HUES6 (cell line): ENCODE results near the gene MRTO4.
A peak's percentile ranks its signal among the peaks of the same experiment; 100 is the strongest.
"Not testable (repeated sequence)": the region's sequence is repeated elsewhere in the genome, so short reads cannot be mapped to it uniquely, and the experiment has no call there.

Experiments
- H3K27ac ChIP-seq: 2 replicates; pipeline ENCODE4 v1.7.0; 2013; ENCODE audit warnings: low read depth, mild to moderate bottlenecking, low read length, inconsistent platforms
- H3K27me3 ChIP-seq: 2 replicates; pipeline ENCODE4 v1.6.1; 2013; ENCODE audit warnings: low read length; ENCODE audit not compliant: control insufficient read depth, insufficient read depth
- H3K36me3 ChIP-seq: 2 replicates; pipeline ENCODE4 v1.6.1; 2013; ENCODE audit warnings: low read length; ENCODE audit not compliant: control insufficient read depth, insufficient read depth
- H3K4me1 ChIP-seq: 2 replicates; pipeline ENCODE4 v1.6.1; 2013; ENCODE audit warnings: low read length; ENCODE audit not compliant: control insufficient read depth, insufficient read depth
- H3K4me3 ChIP-seq: 2 replicates; pipeline ENCODE4 v1.5.1; 2013; ENCODE audit warnings: low read depth, low read length
- H3K9ac ChIP-seq: one replicate; pipeline ENCODE4 v1.6.1; 2013; ENCODE audit warnings: mild to moderate bottlenecking, low read length
- H3K9me3 ChIP-seq: 2 replicates; pipeline ENCODE4 v1.6.1; 2013; ENCODE audit warnings: low read depth, low read length; ENCODE audit not compliant: control insufficient read depth, insufficient read depth

The MRTO4 gene

DNA sequence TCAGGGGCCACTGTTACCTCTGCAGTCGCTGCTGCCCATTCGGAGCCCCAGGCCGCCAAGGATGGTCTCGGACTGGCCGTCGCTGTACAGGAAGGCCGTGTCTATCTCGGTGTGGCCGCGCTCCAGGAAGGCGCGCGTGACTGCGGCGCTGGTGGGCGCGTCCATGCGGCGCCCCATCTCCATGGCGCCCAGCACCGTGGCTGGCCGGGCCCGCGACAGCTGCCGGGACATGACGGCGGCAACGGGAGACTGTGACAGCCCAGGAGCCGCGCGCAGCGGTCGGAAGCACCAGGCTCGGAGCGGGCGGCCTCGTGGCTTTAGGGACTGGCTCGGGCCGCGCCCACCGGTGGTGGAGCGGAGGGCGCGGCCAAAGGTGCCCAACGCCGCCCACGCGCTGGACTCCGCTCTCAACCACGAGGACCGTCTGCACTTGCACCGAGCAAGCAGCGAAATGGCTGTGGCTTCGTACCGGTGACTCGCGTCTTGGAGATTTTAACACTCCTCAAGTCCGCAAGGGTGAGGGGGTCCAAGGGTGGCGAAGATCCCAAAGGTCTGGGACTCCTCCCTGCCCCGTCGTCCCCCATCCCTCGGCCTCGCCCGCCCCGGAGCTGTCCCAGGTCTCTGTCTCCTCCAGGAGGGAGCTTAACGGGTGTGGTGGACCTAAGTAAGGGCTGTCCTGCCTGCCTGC, 22.4 kb downstream of the MRTO4 start:
- peaks cover 13% of the 10 kb centered on the region; the same call in 1 of the 2 replicates for H3K27me3 ChIP-seq
- H3K36me3 ChIP-seq, H3K9me3 ChIP-seq, H3K4me3 ChIP-seq, H3K27ac ChIP-seq, H3K9ac ChIP-seq, H3K4me1 ChIP-seq: not testable (repeated sequence)

DNA sequence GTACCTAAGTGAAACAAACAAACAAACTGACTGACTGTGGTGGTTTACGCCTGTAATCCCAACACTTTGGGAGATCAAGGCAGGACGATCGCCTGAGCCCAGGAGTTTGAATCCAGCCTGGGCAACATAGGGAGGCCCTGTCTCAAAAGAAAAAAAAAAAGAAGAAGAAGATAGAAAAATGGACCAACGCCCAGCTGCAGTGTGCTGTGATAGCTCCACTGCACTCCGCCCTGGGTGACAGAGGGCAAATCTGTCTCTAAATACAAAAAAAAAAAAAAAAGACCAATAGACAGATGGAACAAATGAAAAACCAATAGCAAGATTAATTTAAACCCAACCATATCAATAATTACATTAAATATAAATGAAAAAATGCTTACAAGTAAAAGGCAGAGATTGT, 23.0 kb downstream of the MRTO4 start:
- H3K27me3 ChIP-seq: peaks cover 13% of the 10 kb centered on the region; the same call in 1 of the 2 replicates
- H3K4me3 ChIP-seq: no peak overlapping the region
- H3K36me3 ChIP-seq: no peaks in the 10 kb centered on the region
- H3K9me3 ChIP-seq: no peaks in the 10 kb centered on the region
- H3K4me1 ChIP-seq: no peaks in the 10 kb centered on the region
- H3K27ac ChIP-seq: no peak overlapping the region
- H3K9ac ChIP-seq: no peak overlapping the region

DNA sequence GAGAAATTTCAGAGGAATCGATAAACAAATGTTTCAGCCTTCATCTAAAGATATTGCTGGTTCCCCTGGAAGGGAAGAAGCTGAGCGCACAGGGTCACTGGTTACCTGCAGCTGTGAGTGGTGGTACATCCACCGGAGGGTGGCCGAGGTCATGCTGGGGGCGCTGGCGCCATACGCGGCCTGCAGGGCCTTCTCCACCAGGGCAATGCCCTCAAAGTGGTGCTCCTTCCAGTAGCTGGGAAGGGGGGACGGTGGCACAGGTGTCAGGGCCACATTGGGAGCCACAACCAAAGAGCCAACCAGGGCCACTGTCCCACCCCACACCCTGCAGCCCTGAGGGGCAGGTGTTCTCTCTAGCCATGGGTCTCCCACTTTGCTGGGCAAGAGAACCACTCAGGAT, 32.3 kb downstream of the MRTO4 start:
- H3K27me3 ChIP-seq: peaks cover 13% of the 10 kb centered on the region; the same call in 1 of the 2 replicates
- H3K27ac ChIP-seq: no peak overlapping the region
- H3K4me3 ChIP-seq: no peak overlapping the region
- H3K9ac ChIP-seq: no peak overlapping the region
- peaks cover 4% of the 10 kb centered on the region; the same call in 1 of the 2 replicates for H3K36me3 ChIP-seq
- H3K9me3 ChIP-seq: no peaks in the 10 kb centered on the region
- no peaks in the 10 kb centered on the region for H3K4me1 ChIP-seq

DNA sequence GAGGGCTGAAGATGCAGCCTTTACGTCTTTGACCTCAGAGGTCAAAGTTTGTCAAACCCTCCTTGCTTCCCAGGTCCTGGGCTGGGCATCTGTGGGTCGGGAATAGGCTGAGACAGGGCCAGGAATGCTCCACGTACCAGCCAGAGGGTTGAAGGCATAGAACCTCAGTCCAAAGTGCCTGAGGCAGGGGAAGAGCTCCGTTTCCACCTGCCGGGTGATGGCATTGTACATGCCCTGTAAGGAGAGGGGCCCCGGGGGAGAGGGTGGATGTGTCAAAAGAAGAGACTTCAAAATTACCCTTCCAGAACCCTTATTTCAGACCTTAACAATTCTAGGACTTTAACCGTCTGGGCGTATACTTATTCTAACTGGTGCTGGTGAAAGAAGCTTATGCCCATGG, 33.3 kb downstream of the MRTO4 start:
- Histone ChIP-seq H3K27ac (no peak overlapping the region), H3K27me3 (peaks cover 23% of the 10 kb centered on the region), H3K9me3 (no peaks in the 10 kb centered on the region), H3K9ac (no peak overlapping the region), H3K4me3 (no peak overlapping the region), H3K36me3 (peaks cover 4% of the 10 kb centered on the region; the same call in 1 of the 2 replicates), H3K4me1 (no peaks in the 10 kb centered on the region)

DNA sequence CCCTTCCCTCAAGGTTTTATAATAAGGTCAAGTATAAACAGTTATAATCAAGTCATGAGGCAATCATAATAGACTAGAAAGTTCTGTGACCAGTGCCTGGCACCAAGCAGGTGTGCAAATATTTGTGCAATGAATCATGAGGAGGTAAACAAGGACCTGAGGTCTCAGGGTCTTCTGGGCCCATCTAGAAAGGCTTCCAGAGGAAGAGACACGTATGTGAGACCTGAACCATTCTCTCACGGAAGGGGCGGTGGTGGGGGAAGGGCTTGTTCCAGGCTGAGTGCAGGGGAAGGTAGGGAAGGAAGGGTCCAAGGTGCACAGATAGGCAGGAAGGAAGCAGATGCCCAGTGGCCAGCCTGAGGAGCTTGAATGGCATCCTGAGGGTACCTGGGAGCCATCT, 33.8 kb downstream of the MRTO4 start:
- not testable (repeated sequence) for H3K4me3 ChIP-seq, H3K4me1 ChIP-seq, H3K36me3 ChIP-seq, H3K9ac ChIP-seq, H3K9me3 ChIP-seq, H3K27ac ChIP-seq
- peaks cover 27% of the 10 kb centered on the region for H3K27me3 ChIP-seq

DNA sequence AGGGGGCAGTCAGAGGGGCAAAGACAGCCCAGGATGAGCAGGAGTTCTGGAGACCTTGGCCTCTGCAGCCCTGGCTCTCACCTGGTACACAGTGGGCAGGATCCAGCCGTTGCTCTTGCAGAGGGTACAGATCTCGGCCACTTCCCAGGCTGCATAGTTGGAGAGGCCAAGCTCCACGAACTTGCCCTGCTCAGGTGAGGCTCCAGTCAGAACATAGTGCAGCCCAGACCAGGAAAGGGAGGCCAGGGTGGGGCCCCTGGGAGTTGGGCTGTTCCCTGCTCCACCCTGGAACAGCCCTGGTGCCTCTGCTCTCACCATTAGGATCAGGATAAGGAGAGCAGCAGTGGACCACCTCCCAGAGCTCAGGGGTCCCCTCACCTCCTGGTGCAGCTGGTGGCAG, 34.2 kb downstream of the MRTO4 start:
- not testable (repeated sequence) for H3K27ac ChIP-seq, H3K9ac ChIP-seq, H3K4me3 ChIP-seq, H3K4me1 ChIP-seq, H3K36me3 ChIP-seq, H3K9me3 ChIP-seq
- peaks cover 27% of the 10 kb centered on the region for H3K27me3 ChIP-seq

DNA sequence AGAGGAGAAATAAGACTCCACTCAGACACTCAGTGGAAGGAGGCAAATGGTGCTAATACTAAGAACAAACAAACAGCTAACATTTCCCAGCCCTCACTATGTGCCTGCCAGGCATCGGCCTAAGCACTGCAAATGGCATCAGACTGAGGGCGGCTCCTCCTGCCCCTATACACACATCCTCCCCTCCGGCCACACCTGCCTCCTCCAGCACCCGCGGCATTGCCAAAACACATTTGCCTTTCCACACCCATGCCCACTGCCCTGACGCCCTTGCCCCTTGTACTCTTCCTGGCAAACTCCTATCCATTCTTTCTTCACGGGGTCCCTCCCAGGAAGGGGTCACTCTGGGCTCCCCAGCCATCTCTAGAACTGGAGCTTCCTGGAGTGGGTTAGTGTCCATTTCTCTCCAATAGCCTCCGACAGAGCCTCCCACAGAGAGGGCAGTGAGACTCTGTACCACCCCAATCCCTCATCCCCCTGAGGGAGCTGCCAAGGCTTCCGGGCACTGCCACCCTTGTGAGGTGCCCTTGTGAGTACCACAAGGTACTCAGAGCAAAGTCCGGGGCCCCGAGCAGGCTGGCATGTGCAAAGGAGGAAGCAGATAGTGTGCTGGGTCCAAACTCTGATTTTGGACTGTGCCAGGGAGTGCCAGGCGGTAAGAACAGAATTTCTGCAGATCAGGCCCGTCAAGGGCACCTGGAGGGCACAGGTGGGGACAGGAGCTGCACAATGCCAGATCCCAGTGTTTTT, 36.0 kb downstream of the MRTO4 start:
- Histone ChIP-seq H3K4me1 (no peaks in the 10 kb centered on the region), H3K4me3 (no peak overlapping the region), H3K27ac (no peak overlapping the region), H3K9me3 (peaks cover 6% of the 10 kb centered on the region; the same call in 1 of the 2 replicates), H3K36me3 (no peaks in the 10 kb centered on the region), H3K9ac (no peak overlapping the region), H3K27me3 (peaks cover 27% of the 10 kb centered on the region)

DNA sequence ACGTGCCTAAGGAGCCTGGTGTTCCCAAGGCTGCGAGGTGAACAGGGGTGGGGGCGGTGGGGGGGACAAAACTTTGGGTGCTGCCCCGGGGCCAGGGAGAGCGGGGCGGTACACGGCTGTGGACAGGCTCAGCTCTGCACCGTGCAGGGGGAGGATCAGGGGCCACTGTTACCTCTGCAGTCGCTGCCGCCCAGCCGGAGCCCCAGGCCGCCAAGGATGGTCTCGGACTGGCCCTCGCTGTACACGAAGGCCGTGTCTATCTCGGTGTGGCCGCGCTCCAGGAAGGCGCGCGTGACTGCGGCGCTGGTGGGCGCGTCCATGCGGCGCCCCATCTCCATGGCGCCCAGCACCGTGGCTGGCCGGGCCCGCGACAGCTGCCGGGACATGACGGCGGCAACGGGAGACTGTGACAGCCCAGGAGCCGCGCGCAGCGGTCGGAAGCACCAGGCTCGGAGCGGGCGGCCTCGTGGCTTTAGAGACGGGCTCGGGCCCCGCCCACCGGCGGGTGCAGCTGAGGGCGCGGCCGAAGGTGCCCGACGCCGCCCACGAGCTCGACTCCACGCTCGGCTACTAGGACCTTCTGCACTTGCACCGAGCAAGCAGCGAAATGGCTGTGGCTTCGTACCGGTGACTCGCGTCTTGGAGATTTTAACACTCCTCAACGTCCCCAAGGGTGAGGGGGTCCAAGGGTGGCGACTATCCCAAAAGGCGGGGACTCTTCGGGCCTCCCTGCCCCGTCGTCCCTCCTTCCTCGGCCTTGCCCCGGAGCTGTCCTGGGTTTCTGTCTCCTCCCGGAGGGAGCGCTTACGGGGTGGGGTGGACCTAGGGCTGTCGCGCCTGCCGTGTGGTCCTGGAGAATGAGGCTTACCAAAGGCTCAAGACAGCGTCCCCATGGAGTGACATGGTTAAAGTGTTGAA, 37.0 kb downstream of the MRTO4 start, which contains the start of gene AKR7A3:
Gene AKR7A3, minus strand, starts transcription at position 447 of the 918 bp plus-strand sequence. Its CDS starts 61 bp downstream, at position 386.
- Histone ChIP-seq H3K27me3 (peaks cover 27% of the 10 kb centered on the region), H3K4me3 (peak within 1 kb of the TSS; percentile 57)
- H3K9ac ChIP-seq, H3K27ac ChIP-seq, H3K36me3 ChIP-seq, H3K4me1 ChIP-seq, H3K9me3 ChIP-seq: not testable (repeated sequence)

DNA sequence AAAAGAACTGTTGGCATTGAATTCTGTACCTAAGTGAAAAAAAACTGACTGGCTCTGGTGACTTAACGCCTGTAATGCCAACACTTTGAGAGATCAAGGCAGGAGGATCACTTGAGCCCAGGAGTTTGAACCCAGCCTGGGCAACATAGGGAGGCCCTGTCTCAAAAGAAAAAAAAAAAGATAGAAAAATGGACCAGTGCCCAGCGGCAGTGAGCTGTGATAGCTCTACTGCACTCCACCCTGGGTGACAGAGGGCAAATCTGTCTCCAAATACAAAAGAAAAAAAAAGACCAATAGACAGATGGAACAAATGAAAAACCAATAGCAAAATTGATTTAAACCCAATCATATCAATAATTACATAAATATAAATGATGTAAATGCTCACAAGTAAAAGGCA, 37.6 kb downstream of the MRTO4 start:
- peaks cover 27% of the 10 kb centered on the region for H3K27me3 ChIP-seq
- H3K36me3 ChIP-seq: no peaks in the 10 kb centered on the region; the same call in 1 of the 2 replicates
- H3K4me1 ChIP-seq: no peaks in the 10 kb centered on the region
- H3K27ac ChIP-seq: no peak overlapping the region
- peaks cover 13% of the 10 kb centered on the region for H3K9me3 ChIP-seq
- H3K4me3 ChIP-seq: peak overlapping the region; percentile 57
- H3K9ac ChIP-seq: no peak overlapping the region

DNA sequence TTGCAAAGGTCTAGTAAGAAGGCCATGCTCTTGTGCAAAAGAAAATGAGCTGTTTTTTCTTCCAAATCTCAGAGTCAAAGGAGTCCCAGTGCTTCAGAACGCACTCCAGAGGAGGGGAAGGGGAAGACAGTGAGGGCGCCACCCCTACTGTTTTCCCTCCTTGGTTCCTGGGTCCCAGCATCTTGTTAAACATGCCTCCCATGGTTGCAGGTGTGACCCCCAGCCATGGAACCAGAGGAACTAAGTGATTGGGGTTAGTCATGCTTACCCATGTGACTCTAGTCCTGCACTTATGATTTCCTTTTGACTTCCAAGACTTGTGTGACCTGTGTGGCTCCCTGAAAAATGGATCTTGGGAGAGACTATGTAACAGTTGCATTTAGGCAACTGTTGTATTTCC, 43.0 kb downstream of the MRTO4 start:
- Histone ChIP-seq H3K27me3 (peaks cover 7% of the 10 kb centered on the region; the same call in 1 of the 2 replicates), H3K27ac (no peak overlapping the region), H3K4me1 (no peaks in the 10 kb centered on the region), H3K9ac (no peak overlapping the region), H3K4me3 (no peak overlapping the region), H3K36me3 (peaks cover 3% of the 10 kb centered on the region; the same call in 1 of the 2 replicates), H3K9me3 (peaks cover 39% of the 10 kb centered on the region)
